Measurements from ENCODE around the gene TCF12. TPM values are rescaled to one million over a fixed set of nuclear protein-coding genes. Genes with fewer than 3 reads are reported as not detected.

The TCF12 gene
- polyA plus RNA-seq, 1 donor (not counting 4 experiments of a cell fraction or from before 2014, with no cell fraction given): 48.3 TPM

- no peak for DNase-seq (ENCODE audit: low read depth, low spot score)
- TF ChIP-seq CTCF (optimal IDR thresholded peaks at IDR 0.05 in 1 of 3, IDR thresholded peaks at IDR 0.05 in 1 of 3, conservative IDR thresholded peaks at IDR 0.05 in 1 of 3; ENCODE audit: extremely low read depth in 1 of 3, insufficient read depth in 2 of 3, low read length in 3 of 3) (no peak), EZH2 (IDR thresholded peaks at IDR 0.05; ENCODE audit: low read length) (no peak)
- peaks cover 76% of the 10 kb centered on the region for H3K79me2 ChIP-seq (ENCODE audit: control insufficient read depth, insufficient read depth, low read length)
- dilution Hi-C loops (cut with MboI; ENCODE audit: extremely low pct_ligation_motif_present, low sequenced_read_pairs): no loop called here
- H3K27ac ChIP-seq (ENCODE audit: control insufficient read depth, insufficient read depth, low read length): no peak overlapping the region
- H3K9me1 ChIP-seq (ENCODE audit: control insufficient read depth, extremely low read depth, insufficient read depth, low read length): peaks cover 4% of the 10 kb centered on the region
- H3K4me3 ChIP-seq (ENCODE audit: control insufficient read depth in 2 of 3, extremely low read depth in 1 of 3, insufficient read depth in 2 of 3, low read depth in 1 of 3, low read length in 3 of 3): no peak overlapping the region
- no peak overlapping the region for H3K9ac ChIP-seq (ENCODE audit: control insufficient read depth, extremely low read depth, insufficient read depth, low read length)
- H4K20me1 ChIP-seq (ENCODE audit: control insufficient read depth, extremely low read depth, insufficient read depth, low read length): no peaks in the 10 kb centered on the region
- no peaks in the 10 kb centered on the region for H3K27me3 ChIP-seq (ENCODE audit: control insufficient read depth, extremely low read depth, insufficient read depth, low read length)
- no peak for FAIRE-seq
- no peaks in the 10 kb centered on the region for H3K9me3 ChIP-seq (ENCODE audit: control insufficient read depth, low read depth, low read length)
- no peak overlapping the region for H2AFZ ChIP-seq (ENCODE audit: control insufficient read depth, low read length)
- no peaks in the 10 kb centered on the region for H3K36me3 ChIP-seq (ENCODE audit: control insufficient read depth in 2 of 2, extremely low read depth in 1 of 2, insufficient read depth in 2 of 2, low read length in 2 of 2)
- H3K4me2 ChIP-seq (ENCODE audit: control insufficient read depth, extremely low read depth, insufficient read depth, low read depth, low read length): no peak overlapping the region
- H3K4me1 ChIP-seq (ENCODE audit: control insufficient read depth, extremely low read depth, insufficient read depth, low read length): peaks cover 15% of the 10 kb centered on the region
Observed at GRCh38 chr15:56972426-56972825, 54.0 kb downstream of the TCF12 start.

- Histone ChIP-seq H3K4me3 (ENCODE audit: control insufficient read depth in 2 of 3, extremely low read depth in 1 of 3, insufficient read depth in 2 of 3, low read depth in 1 of 3, low read length in 3 of 3) (no peak overlapping the region), H3K9me1 (ENCODE audit: control insufficient read depth, extremely low read depth, insufficient read depth, low read length) (peaks cover 4% of the 10 kb centered on the region), H3K36me3 (ENCODE audit: control insufficient read depth in 2 of 2, extremely low read depth in 1 of 2, insufficient read depth in 2 of 2, low read length in 2 of 2) (no peaks in the 10 kb centered on the region), H3K9me3 (ENCODE audit: control insufficient read depth, low read depth, low read length) (no peaks in the 10 kb centered on the region), H3K9ac (ENCODE audit: control insufficient read depth, extremely low read depth, insufficient read depth, low read length) (no peak overlapping the region), H3K4me1 (ENCODE audit: control insufficient read depth, extremely low read depth, insufficient read depth, low read length) (peaks cover 12% of the 10 kb centered on the region), H3K27me3 (ENCODE audit: control insufficient read depth, extremely low read depth, insufficient read depth, low read length) (no peaks in the 10 kb centered on the region), H3K79me2 (ENCODE audit: control insufficient read depth, insufficient read depth, low read length) (peaks cover 75% of the 10 kb centered on the region), H2AFZ (ENCODE audit: control insufficient read depth, low read length) (no peak overlapping the region), H4K20me1 (ENCODE audit: control insufficient read depth, extremely low read depth, insufficient read depth, low read length) (no peaks in the 10 kb centered on the region), H3K27ac (ENCODE audit: control insufficient read depth, insufficient read depth, low read length) (no peak overlapping the region), H3K4me2 (ENCODE audit: control insufficient read depth, extremely low read depth, insufficient read depth, low read depth, low read length) (no peak overlapping the region)
- TF ChIP-seq EZH2 (IDR thresholded peaks at IDR 0.05; ENCODE audit: low read length) (no peak), CTCF (optimal IDR thresholded peaks at IDR 0.05 in 1 of 3, IDR thresholded peaks at IDR 0.05 in 1 of 3, conservative IDR thresholded peaks at IDR 0.05 in 1 of 3; ENCODE audit: extremely low read depth in 1 of 3, insufficient read depth in 2 of 3, low read length in 3 of 3) (no peak)
- dilution Hi-C loops (cut with MboI; ENCODE audit: extremely low pct_ligation_motif_present, low sequenced_read_pairs): no loop called here
- DNase-seq (ENCODE audit: low read depth, low spot score) (no peak), FAIRE-seq (no peak)
Observed at GRCh38 chr15:56973463-56973862, 55.0 kb downstream of the TCF12 start.

All from keratinocyte (primary cell).